ENCODE data around the gene STAMBP.

DNA sequence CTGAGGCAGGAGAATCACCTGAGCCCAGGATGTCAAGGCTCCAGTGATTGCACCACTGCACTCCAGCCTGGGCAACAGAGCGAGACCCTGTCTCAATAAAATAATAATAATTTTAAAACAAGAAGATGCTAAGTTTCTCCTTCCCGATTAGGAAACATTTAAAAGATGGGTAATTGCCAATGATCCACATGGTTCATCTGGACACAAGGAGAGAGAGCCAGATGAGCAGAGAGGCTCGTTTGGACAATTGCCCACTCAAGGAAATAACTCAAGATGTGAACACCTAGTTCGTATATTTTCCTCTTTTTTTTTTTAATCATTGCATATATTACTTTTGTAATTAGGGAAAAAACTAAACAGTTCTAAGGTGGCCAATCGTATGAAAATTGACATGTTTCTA lies 60.4 kb downstream of the STAMBP start:
- TF ChIP-seq, protein P1, sequence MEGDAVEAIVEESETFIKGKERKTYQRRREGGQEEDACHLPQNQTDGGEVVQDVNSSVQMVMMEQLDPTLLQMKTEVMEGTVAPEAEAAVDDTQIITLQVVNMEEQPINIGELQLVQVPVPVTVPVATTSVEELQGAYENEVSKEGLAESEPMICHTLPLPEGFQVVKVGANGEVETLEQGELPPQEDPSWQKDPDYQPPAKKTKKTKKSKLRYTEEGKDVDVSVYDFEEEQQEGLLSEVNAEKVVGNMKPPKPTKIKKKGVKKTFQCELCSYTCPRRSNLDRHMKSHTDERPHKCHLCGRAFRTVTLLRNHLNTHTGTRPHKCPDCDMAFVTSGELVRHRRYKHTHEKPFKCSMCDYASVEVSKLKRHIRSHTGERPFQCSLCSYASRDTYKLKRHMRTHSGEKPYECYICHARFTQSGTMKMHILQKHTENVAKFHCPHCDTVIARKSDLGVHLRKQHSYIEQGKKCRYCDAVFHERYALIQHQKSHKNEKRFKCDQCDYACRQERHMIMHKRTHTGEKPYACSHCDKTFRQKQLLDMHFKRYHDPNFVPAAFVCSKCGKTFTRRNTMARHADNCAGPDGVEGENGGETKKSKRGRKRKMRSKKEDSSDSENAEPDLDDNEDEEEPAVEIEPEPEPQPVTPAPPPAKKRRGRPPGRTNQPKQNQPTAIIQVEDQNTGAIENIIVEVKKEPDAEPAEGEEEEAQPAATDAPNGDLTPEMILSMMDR (CRISPR knock-in tag; IDR thresholded peaks at IDR 0.05): no peak
- TF ChIP-seq RFX5 (IDR thresholded peaks at IDR 0.05; ENCODE audit: low read depth, low read length): no peak
- TF ChIP-seq ZBTB33 (CRISPR knock-in tag; IDR thresholded peaks at IDR 0.05): no peak
- TF ChIP-seq YY1 (IDR thresholded peaks at IDR 0.05; ENCODE audit: insufficient read depth, insufficient replicate concordance, low read depth, low read length): no peak
- TF ChIP-seq EP300 (IDR thresholded peaks at IDR 0.05; ENCODE audit: low read depth in 2 of 2, low read length in 2 of 2): no peak
- TF ChIP-seq EP300 (CRISPR knock-in tag; IDR thresholded peaks at IDR 0.05; ENCODE audit: borderline replicate concordance): no peak
- no peak for TF ChIP-seq POLR2A (IDR thresholded peaks at IDR 0.05; ENCODE audit: insufficient read depth in 1 of 2, low read depth in 2 of 2, low read length in 2 of 2)
- no peak for TF ChIP-seq JUN (CRISPR knock-in tag; IDR thresholded peaks at IDR 0.05)
